WTC11 (cell line): ENCODE measurements around the gene RAB23.

Source experiments
- ATF2 ChIP-seq: sonication (generic); formaldehyde crosslinking; IDR thresholded peaks from 2 replicates; pipeline ENCODE4 v1.8.1; 2022; ENCODE audit warnings: low read depth, missing genetic modification reagents, borderline replicate concordance
- CTCF ChIP-seq: fragments of 200-600 bp; IDR thresholded peaks from 2 replicates; pipeline ENCODE4 v1.8.0; 2022; ENCODE audit warnings: antibody characterized with exemption

- TF ChIP-seq CTCF (no peak), ATF2 (CRISPR knock-in tag) (no peak)
Observed at GRCh38 chr6:57222743-57223077, 603 bp upstream of the RAB23 start.
